Measurements from ENCODE around the gene FA2H. TPM values are rescaled to one million over a fixed set of nuclear protein-coding genes. Genes with fewer than 3 reads are reported as not detected.

The FA2H gene
- polyA plus RNA-seq, 3 donors: not detected

GRCh38 chr16:74752258-74752657 is 22.4 kb downstream of the FA2H start:
- Mint-ChIP-seq H3K27me3 (ENCODE audit: low read depth in 3 of 3) (peaks cover 3 to 5% (median 3%) of the 10 kb centered on the region in 3 donors), H3K4me1 (no peaks in the 10 kb centered on the region), H3K4me3 (no peak overlapping the region), H3K27ac (no peak overlapping the region), H3K9me3 (peaks cover 0 to 2% (median 0%) of the 10 kb centered on the region in 7 donors), H3K36me3 (no peaks in the 10 kb centered on the region)
- intact Hi-C loops (cut with micrococcal nuclease): no loop called here
- Histone ChIP-seq H3K4me2 (replicated peaks; ENCODE audit: extremely low read depth, low read length, poor library complexity, severe bottlenecking) (no peak overlapping the region), H3K4me3 (replicated peaks in 1 of 3; ENCODE audit: low read depth in 2 of 3, low read length in 3 of 3) (no peak overlapping the region), H3K79me2 (ENCODE audit: insufficient read depth, low read length) (no peaks in the 10 kb centered on the region), H3K4me1 (ENCODE audit: control insufficient read depth in 1 of 2, insufficient read depth in 2 of 2, low read length in 2 of 2) (no peaks in the 10 kb centered on the region), H2AFZ (ENCODE audit: insufficient read depth, low read depth, low read length, poor library complexity, severe bottlenecking) (no peak overlapping the region), H3K9me3 (replicated peaks in 1 of 2; ENCODE audit: control insufficient read depth in 1 of 2, insufficient read depth in 1 of 2, low read length in 2 of 2) (no peaks in the 10 kb centered on the region), H4K20me1 (ENCODE audit: insufficient read depth, low read length) (no peaks in the 10 kb centered on the region), H3K36me3 (replicated peaks in 1 of 2; ENCODE audit: control insufficient read depth in 1 of 2, insufficient read depth in 2 of 2, low read length in 2 of 2) (no peaks in the 10 kb centered on the region), H3K27me3 (ENCODE audit: control insufficient read depth in 2 of 2, insufficient read depth in 2 of 2, low read length in 2 of 2) (no peaks in the 10 kb centered on the region), H3K9ac (ENCODE audit: insufficient read depth, low read length, poor library complexity, severe bottlenecking) (no peak overlapping the region), H3K27ac (ENCODE audit: low read depth in 1 of 2, low read length in 2 of 2) (no peak overlapping the region)
- no peak for TF ChIP-seq CTCF (IDR thresholded peaks at IDR 0.05)
- DNase-seq: no peak
- 100% methylated on average over 1 of the region's 2 CpGs for WGBS (ENCODE audit: insufficient coverage)

GRCh38 chr16:74751658-74752057 is 23.0 kb downstream of the FA2H start:
- H3K9me3 ChIP-seq (replicated peaks in 1 of 2; ENCODE audit: control insufficient read depth in 1 of 2, insufficient read depth in 1 of 2, low read length in 2 of 2): no peaks in the 10 kb centered on the region
- H3K4me1 ChIP-seq (ENCODE audit: control insufficient read depth in 1 of 2, insufficient read depth in 2 of 2, low read length in 2 of 2): no peaks in the 10 kb centered on the region
- H3K4me2 ChIP-seq (replicated peaks; ENCODE audit: extremely low read depth, low read length, poor library complexity, severe bottlenecking): no peak overlapping the region
- no peak overlapping the region for H3K27ac ChIP-seq (ENCODE audit: low read depth in 1 of 2, low read length in 2 of 2)
- no peak for TF ChIP-seq CTCF (IDR thresholded peaks at IDR 0.05)
- Mint-ChIP-seq H3K4me1 (no peaks in the 10 kb centered on the region), H3K4me3 (no peak overlapping the region), H3K9me3 (peaks cover 0 to 2% (median 0%) of the 10 kb centered on the region in 7 donors), H3K27ac (no peak overlapping the region), H3K36me3 (no peaks in the 10 kb centered on the region), H3K27me3 (ENCODE audit: low read depth in 3 of 3) (peaks cover 3 to 5% (median 3%) of the 10 kb centered on the region in 3 donors)
- 98% methylated on average over 4 of the region's 5 CpGs for WGBS (ENCODE audit: insufficient coverage)
- no peaks in the 10 kb centered on the region for H3K79me2 ChIP-seq (ENCODE audit: insufficient read depth, low read length)
- H3K4me3 ChIP-seq (replicated peaks in 1 of 3; ENCODE audit: low read depth in 2 of 3, low read length in 3 of 3): no peak overlapping the region
- H3K9ac ChIP-seq (ENCODE audit: insufficient read depth, low read length, poor library complexity, severe bottlenecking): no peak overlapping the region
- intact Hi-C loops (cut with micrococcal nuclease): no loop called here
- H4K20me1 ChIP-seq (ENCODE audit: insufficient read depth, low read length): no peaks in the 10 kb centered on the region
- H3K27me3 ChIP-seq (ENCODE audit: control insufficient read depth in 2 of 2, insufficient read depth in 2 of 2, low read length in 2 of 2): no peaks in the 10 kb centered on the region
- no peaks in the 10 kb centered on the region for H3K36me3 ChIP-seq (replicated peaks in 1 of 2; ENCODE audit: control insufficient read depth in 1 of 2, insufficient read depth in 2 of 2, low read length in 2 of 2)
- DNase-seq: no peak
- H2AFZ ChIP-seq (ENCODE audit: insufficient read depth, low read depth, low read length, poor library complexity, severe bottlenecking): no peak overlapping the region
